Inflammatory macrophage (primary cell): ENCODE measurements around the gene ATP10B.
A peak's percentile ranks its signal among the peaks of the same experiment; 100 is the strongest.

ENCODE experiments used
- DNase-seq, 2 donors: peaks; one replicate each; pipeline ENCODE4 v3.0.0-alpha.2; 2020 to 2022

Gene ATP10B

DNA sequence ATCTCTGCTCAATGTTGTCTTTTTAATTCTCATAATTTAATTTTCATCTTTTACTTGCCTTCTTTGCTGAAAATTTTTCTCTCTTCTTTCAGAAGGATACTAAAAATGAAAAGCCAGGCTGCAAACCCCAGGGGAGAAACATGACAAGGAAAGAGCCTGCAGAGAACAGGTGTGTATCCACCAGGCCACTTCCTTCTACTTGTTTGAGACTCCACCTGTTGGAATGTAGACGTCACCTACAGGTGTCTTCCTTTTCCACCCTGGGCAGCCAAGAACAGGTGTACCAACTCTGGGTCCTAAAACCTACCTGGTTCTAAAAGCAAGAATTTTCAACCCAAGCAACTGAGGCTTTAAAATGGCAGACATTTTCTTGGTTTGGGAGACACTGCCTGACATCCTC, 166.8 kb downstream of the ATP10B start:
- no peak for DNase-seq

GRCh38 chr5:160679567-160680309, 172.3 kb downstream of the ATP10B start:
- DNase-seq: no peak

- DNase-seq: peak; percentile 21 to 24
Observed at GRCh38 chr5:160675988-160676387, 176.0 kb downstream of the ATP10B start.

GRCh38 chr5:160674901-160675300, 177.1 kb downstream of the ATP10B start:
- no peak for DNase-seq

DNA sequence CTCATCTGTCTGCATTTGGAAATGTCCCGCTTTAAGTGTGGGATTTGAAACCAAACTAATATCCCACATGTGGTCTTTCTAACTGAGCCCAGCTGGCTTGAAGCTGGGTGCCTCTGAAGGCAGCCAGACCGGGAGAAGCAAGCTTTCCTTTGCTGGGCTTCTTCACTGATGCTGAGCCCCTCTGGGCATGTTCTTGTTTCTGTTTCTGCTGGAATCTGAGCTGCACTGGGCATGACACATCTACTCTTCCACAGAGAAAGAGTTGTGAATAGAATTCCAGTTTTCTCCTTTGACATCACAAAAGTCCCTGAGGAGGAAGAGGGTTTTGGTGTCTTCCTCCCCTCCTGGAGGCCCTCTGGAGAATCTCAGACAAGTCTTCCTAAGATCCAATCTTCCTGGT, 179.5 kb downstream of the ATP10B start:
- DNase-seq: no peak

- no peak for DNase-seq
Observed at GRCh38 chr5:160668356-160668755, 183.7 kb downstream of the ATP10B start.

DNA sequence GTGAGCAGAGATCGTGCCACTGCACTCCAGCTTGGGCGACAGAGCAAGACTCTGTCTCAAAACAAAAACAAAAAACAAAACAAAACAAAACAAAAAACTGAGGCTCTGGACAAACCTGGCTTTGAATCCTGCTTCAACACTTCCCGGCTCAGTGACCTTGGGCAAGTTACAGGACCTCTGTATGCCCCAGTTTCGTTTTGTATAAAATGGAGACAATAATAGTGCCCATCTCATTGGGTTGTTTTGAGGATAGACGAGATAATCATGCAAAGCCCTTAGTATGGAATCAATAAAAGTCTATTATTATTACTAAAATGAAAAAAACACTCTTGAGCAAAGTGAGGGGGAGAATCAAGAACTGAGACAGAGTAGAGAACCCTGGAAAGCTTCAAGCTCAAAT, 184.9 kb downstream of the ATP10B start:
- DNase-seq: no peak

DNA sequence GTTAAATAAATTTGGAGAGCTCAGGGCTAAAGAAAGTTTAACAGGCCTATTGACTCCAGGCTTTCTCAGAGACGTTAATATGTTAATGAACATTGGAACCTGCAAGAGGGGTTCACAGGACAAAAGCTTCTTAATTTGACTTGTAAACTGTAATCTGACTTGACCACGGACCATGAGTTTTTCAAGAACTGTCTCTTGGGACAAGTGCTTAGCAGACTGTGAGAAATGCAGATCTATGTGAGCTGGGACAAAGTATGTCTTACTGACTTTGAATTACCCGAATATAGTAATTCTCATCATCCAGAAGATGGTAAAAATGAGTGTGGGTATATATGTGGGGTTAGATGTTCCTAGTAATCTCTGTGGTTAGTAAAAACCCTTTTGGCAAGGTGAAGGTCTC, 186.6 kb downstream of the ATP10B start:
- DNase-seq: no peak

GRCh38 chr5:160660132-160660531, 191.9 kb downstream of the ATP10B start:
- no peak for DNase-seq

GRCh38 chr5:160657622-160658458, 194.2 kb downstream of the ATP10B start:
- DNase-seq: no peak

- DNase-seq: no peak
Observed at GRCh38 chr5:160657068-160657507, 194.9 kb downstream of the ATP10B start.

GRCh38 chr5:160655717-160656116, 196.3 kb downstream of the ATP10B start:
- DNase-seq: no peak

GRCh38 chr5:160651692-160652645, 200.0 kb downstream of the ATP10B start:
- no peak for DNase-seq

DNA sequence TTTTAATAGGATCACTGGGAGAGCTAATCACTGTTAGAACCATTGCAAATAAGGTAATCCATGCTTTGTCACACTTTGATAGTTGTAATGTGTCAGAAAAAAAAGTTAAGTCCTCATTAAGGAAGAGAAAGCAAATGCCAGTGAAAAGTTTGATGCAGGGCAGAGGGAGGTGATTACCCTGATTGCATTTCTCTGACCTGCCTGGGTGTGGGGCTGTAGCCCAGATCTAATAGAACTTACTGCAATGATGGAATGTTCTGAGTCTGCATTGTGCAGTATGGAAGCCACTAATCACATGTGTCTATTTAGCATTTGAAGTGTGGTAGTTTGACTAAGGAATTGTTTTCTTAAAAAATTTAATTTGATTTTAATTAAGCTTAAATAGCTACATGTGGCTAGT, 202.7 kb downstream of the ATP10B start:
- DNase-seq: peak; percentile 13 to 34

- DNase-seq: no peak
Observed at GRCh38 chr5:160646033-160646432, 206.0 kb downstream of the ATP10B start.

- DNase-seq: peak; percentile 63 to 79
Observed at GRCh38 chr5:160643616-160644240, 208.3 kb downstream of the ATP10B start.

- DNase-seq: no peak
Observed at GRCh38 chr5:160641405-160641804, 210.6 kb downstream of the ATP10B start.

DNA sequence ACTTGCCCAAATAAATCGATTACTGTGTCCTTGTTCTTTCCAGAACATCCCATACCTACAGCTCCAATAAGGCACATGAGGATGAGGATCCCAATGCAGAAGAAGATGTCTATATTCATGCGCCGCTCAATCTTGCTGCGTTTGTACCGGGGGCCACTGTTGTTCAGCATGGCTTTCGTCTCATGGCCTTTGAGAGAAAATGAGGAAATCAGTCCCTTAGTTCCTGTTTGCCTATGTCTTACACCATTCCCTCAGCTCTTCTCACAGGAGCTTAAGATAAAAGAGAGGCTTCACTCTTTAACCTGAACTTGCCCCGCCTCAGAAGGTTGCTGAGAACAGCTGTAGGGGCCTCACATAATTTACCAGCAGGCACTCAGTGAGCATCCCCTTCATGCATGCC, 211.6 kb downstream of the ATP10B start:
- peak; percentile 51 to 54 for DNase-seq

- DNase-seq: no peak
Observed at GRCh38 chr5:160638161-160638742, 213.8 kb downstream of the ATP10B start.

GRCh38 chr5:160637357-160638090, 214.5 kb downstream of the ATP10B start:
- DNase-seq: no peak

DNA sequence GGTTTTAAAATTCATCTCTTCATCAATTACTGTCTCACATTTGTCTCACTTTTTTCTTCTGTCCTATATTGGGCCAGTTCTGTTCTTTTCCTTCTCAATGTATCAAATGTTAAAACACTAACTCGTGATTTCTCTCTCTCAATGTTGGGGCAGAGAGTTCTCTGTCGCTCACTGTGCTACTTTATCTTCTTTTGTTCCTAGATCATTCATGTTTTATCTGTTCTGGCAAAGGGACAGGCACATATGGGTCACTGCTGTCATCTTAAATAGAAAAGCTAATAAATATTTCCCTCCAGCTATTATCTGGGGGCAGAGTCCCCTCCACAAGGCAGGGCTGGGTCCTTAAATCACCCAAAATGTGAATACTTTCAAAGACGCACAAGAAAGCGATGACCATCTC, 216.3 kb downstream of the ATP10B start:
- no peak for DNase-seq
